ENCODE data around the gene NKX2-2. TPM values are rescaled to one million over a fixed set of nuclear protein-coding genes. Genes with fewer than 3 reads are reported as not detected.

NKX2-2 gene
- total RNA-seq, 1 donor from 2014 or later, result not detected

DNA sequence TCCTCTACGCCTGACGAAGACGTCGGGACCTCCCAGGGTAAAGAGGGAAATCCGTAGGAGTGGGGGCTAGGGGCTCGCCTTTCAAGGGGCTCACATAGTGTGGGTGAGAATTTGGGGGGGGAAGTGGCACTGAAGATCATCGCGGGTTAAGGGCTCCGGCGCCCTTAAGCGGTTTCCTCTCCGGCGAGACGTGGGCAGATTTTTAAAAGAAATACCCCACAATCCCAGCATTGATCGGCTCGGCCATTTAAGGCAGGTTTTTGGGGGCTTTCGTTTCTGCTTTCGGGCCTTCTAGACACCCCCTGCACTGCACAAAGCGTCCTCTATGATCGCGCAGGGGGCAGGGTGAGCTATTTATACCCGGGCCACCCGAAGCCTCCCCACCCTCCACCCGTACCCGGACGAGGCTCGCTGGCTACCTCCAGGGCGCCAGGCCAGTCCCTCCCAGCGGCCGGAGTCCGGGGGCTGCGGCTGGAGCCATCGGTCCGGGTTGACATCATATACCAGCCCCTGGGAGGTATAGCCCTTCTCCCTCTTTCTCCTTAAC lies 1.2 kb downstream of the NKX2-2 start:
- TF ChIP-seq, protein P1, sequence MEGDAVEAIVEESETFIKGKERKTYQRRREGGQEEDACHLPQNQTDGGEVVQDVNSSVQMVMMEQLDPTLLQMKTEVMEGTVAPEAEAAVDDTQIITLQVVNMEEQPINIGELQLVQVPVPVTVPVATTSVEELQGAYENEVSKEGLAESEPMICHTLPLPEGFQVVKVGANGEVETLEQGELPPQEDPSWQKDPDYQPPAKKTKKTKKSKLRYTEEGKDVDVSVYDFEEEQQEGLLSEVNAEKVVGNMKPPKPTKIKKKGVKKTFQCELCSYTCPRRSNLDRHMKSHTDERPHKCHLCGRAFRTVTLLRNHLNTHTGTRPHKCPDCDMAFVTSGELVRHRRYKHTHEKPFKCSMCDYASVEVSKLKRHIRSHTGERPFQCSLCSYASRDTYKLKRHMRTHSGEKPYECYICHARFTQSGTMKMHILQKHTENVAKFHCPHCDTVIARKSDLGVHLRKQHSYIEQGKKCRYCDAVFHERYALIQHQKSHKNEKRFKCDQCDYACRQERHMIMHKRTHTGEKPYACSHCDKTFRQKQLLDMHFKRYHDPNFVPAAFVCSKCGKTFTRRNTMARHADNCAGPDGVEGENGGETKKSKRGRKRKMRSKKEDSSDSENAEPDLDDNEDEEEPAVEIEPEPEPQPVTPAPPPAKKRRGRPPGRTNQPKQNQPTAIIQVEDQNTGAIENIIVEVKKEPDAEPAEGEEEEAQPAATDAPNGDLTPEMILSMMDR (IDR thresholded peaks at IDR 0.05; ENCODE audit: insufficient read depth, low read length, poor library complexity, severe bottlenecking), result no peak
- Histone ChIP-seq H3K4me3 (ENCODE audit: low read depth, low read length) (no peak overlapping the region), H3K36me3 (ENCODE audit: control insufficient read depth, insufficient read depth, low read length) (no peaks in the 10 kb centered on the region), H3K27me3 (ENCODE audit: control insufficient read depth, insufficient read depth, low read length) (peaks cover 96% of the 10 kb centered on the region)
- DNase-seq (ENCODE audit: low read depth), result no peak

DNA sequence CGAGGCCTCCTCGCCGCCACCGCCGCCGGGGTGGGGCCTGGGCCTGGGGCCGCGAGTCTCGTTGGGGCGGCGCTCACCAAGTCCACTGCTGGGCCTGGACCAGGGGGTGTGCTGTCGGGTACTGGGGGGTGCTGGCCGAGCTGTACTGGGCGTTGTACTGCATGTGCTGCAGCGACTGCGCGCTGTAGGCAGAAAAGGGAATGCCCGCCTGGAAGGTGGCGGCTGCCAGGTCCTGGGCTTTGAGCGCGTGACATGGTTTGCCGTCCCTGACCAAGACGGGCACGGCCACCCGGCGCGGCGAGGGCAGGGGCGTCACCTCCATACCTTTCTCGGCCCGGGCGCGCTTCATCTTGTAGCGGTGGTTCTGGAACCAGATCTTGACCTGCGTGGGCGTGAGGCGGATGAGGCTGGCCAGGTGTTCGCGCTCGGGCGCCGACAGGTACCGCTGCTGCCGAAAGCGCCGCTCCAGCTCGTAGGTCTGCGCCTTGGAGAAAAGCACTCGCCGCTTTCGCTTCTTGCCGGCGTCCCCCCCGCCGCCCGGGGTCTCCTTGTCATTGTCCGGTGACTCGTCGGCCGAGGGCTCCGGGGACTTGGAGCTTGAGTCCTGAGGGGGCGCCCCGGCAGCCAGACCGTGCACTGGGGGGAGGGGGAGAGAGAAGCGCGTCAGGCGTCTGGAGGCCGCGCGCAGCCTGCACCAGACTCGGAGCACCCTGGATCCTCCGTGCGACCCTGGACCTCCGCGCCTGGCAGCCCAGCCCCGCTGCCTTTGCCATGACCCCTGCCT lies 1.8 kb downstream of the NKX2-2 start:
- TF ChIP-seq, protein P1 (IDR thresholded peaks at IDR 0.05; ENCODE audit: insufficient read depth, low read length, poor library complexity, severe bottlenecking), result no peak
- no peaks in the 10 kb centered on the region for H3K36me3 ChIP-seq (ENCODE audit: control insufficient read depth, insufficient read depth, low read length)
- no peak for DNase-seq (ENCODE audit: low read depth)
- H3K27me3 ChIP-seq (ENCODE audit: control insufficient read depth, insufficient read depth, low read length), result peaks cover 95% of the 10 kb centered on the region
- H3K4me3 ChIP-seq (ENCODE audit: low read depth, low read length), result no peak overlapping the region

DNA sequence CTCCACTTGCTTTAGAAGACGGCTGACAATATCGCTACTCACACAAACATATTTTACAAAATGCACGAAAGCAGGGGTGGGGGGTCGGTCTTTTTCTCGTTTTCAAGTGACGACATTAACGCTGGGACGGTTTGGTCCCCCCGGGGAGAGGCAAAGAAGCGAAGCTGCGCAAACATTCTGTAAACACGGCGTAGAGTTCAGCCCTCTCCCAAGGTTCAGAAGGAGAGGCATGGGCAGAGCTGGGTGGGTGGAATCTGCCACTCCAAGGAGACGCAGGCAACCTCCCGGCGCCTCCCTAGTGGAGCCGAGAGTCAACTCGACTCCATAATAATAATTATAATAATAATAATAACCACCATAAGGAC lies 2.4 kb downstream of the NKX2-2 start:
- Histone ChIP-seq H3K27me3 (ENCODE audit: control insufficient read depth, insufficient read depth, low read length) (peaks cover 95% of the 10 kb centered on the region), H3K36me3 (ENCODE audit: control insufficient read depth, insufficient read depth, low read length) (no peaks in the 10 kb centered on the region), H3K4me3 (ENCODE audit: low read depth, low read length) (no peak overlapping the region)
- TF ChIP-seq, protein P1 (IDR thresholded peaks at IDR 0.05; ENCODE audit: insufficient read depth, low read length, poor library complexity, severe bottlenecking), result no peak
- no peak for DNase-seq (ENCODE audit: low read depth)

DNA sequence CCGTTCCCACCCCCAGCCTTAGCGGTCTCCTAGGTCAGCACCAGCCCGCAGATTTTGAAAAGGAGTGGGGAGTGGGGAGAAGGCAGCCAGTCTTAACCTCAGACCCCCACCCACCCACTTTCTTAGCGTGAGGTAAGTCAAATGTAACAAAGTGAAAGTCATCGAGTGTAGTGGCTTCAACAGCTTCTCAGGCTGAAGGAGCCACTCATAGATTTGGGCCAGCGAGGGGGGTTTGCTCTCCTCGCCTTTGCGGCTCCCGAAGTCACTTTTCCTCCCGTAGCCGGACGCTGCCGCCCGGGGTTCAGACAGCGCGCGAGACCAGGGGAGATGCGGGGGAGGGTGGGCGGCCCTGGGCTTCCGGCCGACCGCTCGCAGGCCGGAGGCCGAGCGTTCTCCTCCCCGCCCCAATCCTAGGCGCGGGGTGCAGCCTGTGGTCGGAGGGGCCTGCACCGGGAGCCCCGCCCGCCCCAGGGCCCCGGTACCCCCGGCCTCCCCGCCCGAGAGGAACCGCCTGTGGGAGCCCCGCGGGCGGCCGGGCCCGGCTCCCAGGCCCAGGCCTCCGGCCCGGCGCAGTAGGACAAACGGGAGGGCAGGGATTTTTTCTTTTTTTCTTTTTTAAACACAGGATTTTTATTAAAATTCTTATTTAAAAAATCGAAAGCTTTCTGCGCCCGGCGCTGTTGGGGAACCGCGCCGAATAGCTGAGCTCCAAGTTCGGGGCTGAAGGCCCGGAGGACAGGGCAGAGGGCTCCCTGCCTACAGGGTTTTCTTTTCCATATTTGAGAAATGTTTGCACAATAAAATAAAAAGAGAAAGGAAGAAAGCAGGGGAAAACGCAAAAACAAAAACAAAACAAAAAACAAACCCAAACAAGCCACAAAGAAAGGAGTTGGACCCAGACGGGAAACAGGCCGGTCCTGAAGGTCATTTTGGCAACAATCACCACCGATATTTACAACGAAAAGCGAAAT lies 3.2 kb downstream of the NKX2-2 start:
- no peak for DNase-seq (ENCODE audit: low read depth)
- TF ChIP-seq, protein P1 (IDR thresholded peaks at IDR 0.05; ENCODE audit: insufficient read depth, low read length, poor library complexity, severe bottlenecking), result no peak
- Histone ChIP-seq H3K4me3 (ENCODE audit: low read depth, low read length) (peak overlapping the region; percentile 14), H3K27me3 (ENCODE audit: control insufficient read depth, insufficient read depth, low read length) (peaks cover 95% of the 10 kb centered on the region), H3K36me3 (ENCODE audit: control insufficient read depth, insufficient read depth, low read length) (no peaks in the 10 kb centered on the region)

DNA sequence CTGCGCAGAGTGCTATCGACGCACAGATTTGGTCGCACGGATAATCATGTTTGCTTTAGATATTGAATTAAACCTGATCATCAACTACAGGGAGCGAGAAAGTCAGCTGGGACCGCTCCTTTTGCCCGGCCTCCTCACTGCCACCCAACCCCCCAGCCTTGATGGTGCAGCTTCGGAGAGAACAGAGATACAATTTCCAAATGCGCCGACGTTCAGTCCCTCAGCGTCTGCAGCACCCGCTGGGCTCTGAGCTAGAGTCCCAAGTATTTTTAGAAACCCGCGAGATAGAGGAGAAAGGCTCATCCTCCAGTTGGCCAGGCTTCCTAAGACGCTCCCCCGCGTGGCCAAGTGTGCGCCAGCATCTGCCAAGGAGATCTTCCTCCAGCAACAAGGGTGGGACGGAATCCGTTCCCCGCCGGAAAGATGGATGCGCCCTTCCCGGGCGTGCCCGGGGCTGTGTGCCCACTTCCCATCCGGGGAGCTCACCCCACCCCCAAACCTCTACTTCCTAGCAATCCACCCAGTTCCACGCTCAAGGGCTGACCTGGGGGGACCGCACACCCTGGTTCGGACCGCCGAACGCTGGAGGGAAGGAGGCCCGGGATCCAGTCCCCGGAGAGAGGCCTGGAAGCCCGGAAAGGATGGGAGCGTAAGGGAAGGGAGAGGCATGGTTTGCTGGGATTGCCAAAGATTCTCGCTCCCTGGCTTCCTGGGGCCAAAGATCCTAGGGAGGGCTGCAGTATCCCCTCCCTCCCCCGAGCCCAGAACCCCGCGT lies 4.1 kb downstream of the NKX2-2 start:
- H3K4me3 ChIP-seq (ENCODE audit: low read depth, low read length), result no peak overlapping the region
- DNase-seq (ENCODE audit: low read depth), result no peak
- TF ChIP-seq, protein P1 (IDR thresholded peaks at IDR 0.05; ENCODE audit: insufficient read depth, low read length, poor library complexity, severe bottlenecking), result no peak
- no peaks in the 10 kb centered on the region for H3K36me3 ChIP-seq (ENCODE audit: control insufficient read depth, insufficient read depth, low read length)
- peaks cover 95% of the 10 kb centered on the region for H3K27me3 ChIP-seq (ENCODE audit: control insufficient read depth, insufficient read depth, low read length)

Measured in kidney epithelial cell (primary cell).